Activated naive CD8-positive, alpha-beta T cell treated with anti-CD3 and anti-CD28 coated beads for 36 hours (primary cell): Measurements from ENCODE around the gene HOXB5. TPM values are rescaled to one million over a fixed set of nuclear protein-coding genes. Genes with fewer than 3 reads are reported as not detected.

ENCODE experiments used
- DNase-seq: peaks from one replicate; pipeline ENCODE4 v3.0.0; 2021
- H3K27ac Mint-ChIP-seq: one replicate; pipeline ENCODE4 v1.8.0; 2022; ENCODE audit warnings: mild to moderate bottlenecking, moderate library complexity, mixed read lengths
- H3K27me3 Mint-ChIP-seq: one replicate; pipeline ENCODE4 v1.8.0; 2022; ENCODE audit warnings: mild to moderate bottlenecking, mixed read lengths
- H3K36me3 Mint-ChIP-seq: one replicate; pipeline ENCODE4 v1.8.0; 2021; ENCODE audit warnings: mild to moderate bottlenecking, mixed read lengths
- H3K4me1 Mint-ChIP-seq: one replicate; pipeline ENCODE4 v1.8.0; 2021; ENCODE audit warnings: mixed read lengths
- H3K4me3 Mint-ChIP-seq: one replicate; pipeline ENCODE4 v1.8.0; 2022; ENCODE audit warnings: mild to moderate bottlenecking, moderate library complexity, mixed read lengths
- H3K9me3 Mint-ChIP-seq: one replicate; pipeline ENCODE4 v1.8.0; 2022; ENCODE audit warnings: mixed read lengths
- total RNA-seq, 2 experiments: library from RNA; stranded (reverse); gene quantifications; one replicate each; pipeline ENCODE4 v1.2.3, GENCODE V29; 2021

HOXB5 gene
- total RNA-seq, 2 experiments from 2014 or later: not detected

DNA sequence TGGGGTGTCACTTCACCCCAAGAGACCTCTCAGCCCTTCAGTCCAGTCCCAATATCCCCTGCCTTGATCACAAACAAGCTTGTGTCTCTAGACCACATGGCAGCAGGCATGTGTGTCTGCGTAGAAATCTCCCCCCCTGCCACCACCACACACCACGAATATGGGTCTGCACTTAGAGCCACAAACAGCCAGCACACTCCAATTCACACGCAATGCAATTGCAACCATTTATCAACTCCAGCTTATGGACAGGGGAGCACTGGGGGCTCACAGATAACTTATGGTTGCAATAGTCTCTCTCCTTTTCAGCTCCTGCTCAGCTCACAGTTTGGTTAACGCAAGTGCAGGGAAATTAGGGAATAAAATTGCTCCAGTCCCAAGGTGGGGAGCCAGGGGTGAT is 30.0 kb upstream of the HOXB5 start:
- H3K36me3 Mint-ChIP-seq: no peaks in the 10 kb centered on the region
- no peak for DNase-seq
- peaks cover 92% of the 10 kb centered on the region for H3K27me3 Mint-ChIP-seq
- H3K4me3 Mint-ChIP-seq: no peak overlapping the region
- no peaks in the 10 kb centered on the region for H3K9me3 Mint-ChIP-seq
- no peak overlapping the region for H3K27ac Mint-ChIP-seq
- peaks cover 15% of the 10 kb centered on the region for H3K4me1 Mint-ChIP-seq

DNA sequence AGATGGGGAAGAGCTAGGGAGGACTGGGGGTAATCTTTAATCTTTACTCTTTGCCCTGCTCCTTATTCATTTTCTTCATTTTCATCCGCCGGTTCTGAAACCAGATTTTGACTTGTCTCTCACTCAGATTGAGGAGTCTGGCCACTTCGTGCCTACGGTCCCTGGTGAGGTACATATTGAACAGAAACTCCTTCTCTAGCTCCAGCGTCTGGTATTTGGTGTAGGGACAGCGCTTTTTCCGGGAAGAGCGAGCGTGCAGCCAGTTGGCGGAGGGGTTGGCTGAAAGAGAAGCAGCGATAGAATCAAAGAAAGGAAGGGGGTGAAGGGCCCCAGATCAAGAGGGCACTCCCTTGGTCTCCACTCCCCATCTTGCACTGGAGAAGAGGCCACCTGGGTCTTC is 29.3 kb upstream of the HOXB5 start:
- Mint-ChIP-seq H3K27me3 (peaks cover 92% of the 10 kb centered on the region), H3K9me3 (no peaks in the 10 kb centered on the region), H3K4me3 (no peak overlapping the region), H3K27ac (no peak overlapping the region), H3K4me1 (peaks cover 20% of the 10 kb centered on the region), H3K36me3 (no peaks in the 10 kb centered on the region)
- DNase-seq: no peak

DNA sequence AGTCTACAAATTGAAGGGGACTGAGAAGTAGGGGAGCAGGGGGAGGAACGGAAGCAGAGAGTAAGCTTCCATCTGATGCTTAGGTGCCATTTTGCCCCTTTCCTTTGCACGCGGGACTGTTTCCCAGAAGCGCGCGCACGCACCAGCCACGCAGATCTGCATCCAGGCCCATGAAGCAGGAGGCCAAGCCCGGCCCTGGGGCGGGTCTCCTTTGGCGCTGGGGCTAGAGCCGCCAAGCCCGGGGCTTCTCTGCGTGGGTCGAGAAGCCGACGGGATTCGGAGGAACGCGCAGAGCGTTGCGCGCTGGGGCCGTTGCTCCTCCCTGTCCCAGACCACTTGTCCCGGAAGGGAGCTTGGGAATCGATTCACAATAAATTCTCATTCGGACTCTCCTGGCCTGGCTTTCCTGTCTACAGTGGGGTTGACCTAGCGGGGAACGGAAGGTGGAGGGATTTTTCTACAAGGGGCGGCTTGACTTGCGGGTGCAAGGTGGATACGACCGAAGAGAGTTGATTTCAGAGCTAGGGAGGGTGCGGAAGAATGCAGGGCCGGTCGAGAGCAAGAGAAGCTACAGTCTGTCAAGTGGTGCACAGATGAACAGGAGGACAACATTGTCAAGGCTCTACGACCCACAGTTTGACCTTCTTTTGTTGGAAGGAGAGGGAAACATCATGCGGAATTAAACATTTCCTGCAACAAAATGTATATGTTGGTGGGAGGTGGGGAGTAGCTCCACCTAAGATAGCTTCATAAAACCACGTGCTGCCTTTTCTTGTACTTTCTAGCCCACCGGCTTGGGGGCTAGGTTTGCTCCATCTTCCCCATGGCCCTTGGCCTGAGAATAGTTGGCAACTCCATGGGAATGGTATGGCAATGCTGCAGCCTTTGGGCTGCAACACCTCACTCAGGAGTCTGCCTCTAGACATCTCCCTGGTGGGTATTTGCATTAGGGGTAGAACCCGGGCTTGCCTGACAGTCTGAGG is 28.1 kb upstream of the HOXB5 start:
- Mint-ChIP-seq H3K27ac (no peak overlapping the region), H3K27me3 (peaks cover 92% of the 10 kb centered on the region), H3K4me1 (peaks cover 20% of the 10 kb centered on the region), H3K9me3 (no peaks in the 10 kb centered on the region), H3K4me3 (no peak overlapping the region), H3K36me3 (no peaks in the 10 kb centered on the region)
- no peak for DNase-seq

DNA sequence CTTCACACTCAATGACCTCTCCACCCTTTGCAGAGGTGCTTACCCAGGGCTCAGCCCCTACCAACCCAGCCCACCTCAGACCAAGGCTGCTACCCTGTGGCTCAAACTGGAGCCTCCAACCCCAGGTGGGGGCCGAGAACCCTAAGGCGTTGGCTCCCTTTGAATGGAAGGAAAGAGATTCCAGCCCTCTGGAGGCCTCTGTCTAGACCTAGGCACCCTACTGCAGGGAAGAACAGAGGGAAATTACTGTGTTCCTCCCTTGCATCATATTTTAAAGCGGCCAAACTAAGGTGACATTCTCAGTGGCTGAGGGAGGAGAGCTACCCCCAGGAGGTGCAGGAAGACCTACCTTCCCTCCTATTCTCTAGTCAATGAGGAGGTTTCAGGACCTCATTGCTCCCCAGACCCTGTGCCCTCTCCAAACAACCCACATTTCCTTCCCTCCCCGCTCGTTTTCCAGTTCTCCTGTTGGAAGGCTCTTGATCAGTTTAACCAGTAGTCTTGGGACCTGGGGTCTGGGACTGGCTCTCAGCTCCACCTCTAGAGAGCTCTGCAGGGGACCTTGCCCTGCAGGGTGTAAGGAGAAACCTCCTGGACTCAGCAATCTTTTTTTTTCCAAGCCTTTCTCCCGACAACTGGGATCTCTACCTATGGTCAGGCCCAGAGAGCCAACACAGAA is 27.0 kb upstream of the HOXB5 start:
- no peaks in the 10 kb centered on the region for H3K36me3 Mint-ChIP-seq
- H3K27me3 Mint-ChIP-seq: peaks cover 93% of the 10 kb centered on the region
- DNase-seq: no peak
- H3K4me3 Mint-ChIP-seq: no peak overlapping the region
- no peak overlapping the region for H3K27ac Mint-ChIP-seq
- peaks cover 19% of the 10 kb centered on the region for H3K4me1 Mint-ChIP-seq
- H3K9me3 Mint-ChIP-seq: no peaks in the 10 kb centered on the region

DNA sequence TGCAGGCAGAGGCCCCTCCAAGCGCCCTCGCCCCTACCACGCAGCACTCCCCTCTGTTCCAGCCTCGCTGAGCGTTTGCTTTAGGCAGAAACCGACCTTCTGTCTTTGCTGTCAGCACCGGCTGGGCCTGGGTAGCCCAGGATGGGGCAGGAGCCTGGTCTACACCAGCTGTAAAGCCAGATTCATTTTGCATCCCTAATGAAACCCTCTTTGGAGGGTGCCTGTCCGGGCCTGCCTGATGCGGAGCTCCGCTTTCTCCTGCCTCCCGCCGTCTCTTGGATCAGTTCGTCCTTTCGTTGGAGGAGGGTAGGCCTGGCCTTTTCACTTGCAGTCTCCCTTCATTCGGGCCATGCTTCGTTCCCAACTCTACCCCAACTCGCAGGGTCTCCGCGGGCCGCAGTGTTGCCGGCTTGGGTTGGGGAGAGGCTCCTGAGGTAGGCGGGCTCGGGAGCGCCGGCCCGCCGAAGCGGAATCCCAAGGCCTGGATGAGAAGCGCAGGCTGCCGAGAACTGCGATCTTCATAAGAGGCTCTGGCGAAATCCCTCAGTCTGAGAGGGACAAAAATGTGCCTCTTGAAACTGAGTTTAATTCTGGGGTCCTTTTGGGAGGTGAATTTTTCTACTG is 26.4 kb upstream of the HOXB5 start:
- no peak overlapping the region for H3K27ac Mint-ChIP-seq
- peaks cover 97% of the 10 kb centered on the region for H3K27me3 Mint-ChIP-seq
- H3K4me3 Mint-ChIP-seq: peak overlapping the region; percentile 4
- DNase-seq: no peak
- H3K36me3 Mint-ChIP-seq: no peaks in the 10 kb centered on the region
- peaks cover 24% of the 10 kb centered on the region for H3K4me1 Mint-ChIP-seq
- no peaks in the 10 kb centered on the region for H3K9me3 Mint-ChIP-seq

DNA sequence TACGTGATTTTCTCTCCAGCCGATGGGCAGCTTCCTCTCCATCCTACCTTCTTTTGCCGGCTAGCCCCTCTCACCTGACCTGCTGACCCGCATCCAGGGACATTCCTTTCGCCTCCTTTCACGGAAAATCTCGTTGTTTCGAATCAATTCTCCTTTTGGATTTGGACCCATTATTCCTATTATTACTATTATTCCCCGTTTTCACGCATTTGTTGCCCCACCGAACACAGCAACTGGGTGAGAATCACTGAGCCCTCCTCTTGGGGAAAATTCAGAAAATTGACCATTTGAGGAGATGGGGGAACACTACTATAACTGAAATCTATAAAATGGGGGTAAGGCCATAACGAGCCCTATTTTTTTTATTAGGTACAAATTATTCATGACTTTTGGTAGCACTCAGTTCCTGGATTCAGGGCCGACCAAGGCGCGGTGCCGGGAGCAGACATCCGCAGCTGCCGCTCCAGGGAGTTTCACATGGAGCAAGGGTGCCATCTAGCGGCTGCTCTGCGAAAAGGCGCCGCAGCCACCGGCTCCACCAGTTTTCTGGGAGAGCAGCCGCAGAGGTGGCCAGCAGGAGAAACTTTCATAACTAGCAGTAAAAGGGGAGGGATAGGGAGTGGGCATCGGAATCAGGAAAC is 24.8 kb upstream of the HOXB5 start:
- no peaks in the 10 kb centered on the region for H3K36me3 Mint-ChIP-seq
- H3K4me1 Mint-ChIP-seq: peaks cover 35% of the 10 kb centered on the region
- DNase-seq: peak; percentile 80
- H3K4me3 Mint-ChIP-seq: peak overlapping the region; percentile 41
- no peaks in the 10 kb centered on the region for H3K9me3 Mint-ChIP-seq
- H3K27me3 Mint-ChIP-seq: peaks cover 99% of the 10 kb centered on the region
- no peak overlapping the region for H3K27ac Mint-ChIP-seq

DNA sequence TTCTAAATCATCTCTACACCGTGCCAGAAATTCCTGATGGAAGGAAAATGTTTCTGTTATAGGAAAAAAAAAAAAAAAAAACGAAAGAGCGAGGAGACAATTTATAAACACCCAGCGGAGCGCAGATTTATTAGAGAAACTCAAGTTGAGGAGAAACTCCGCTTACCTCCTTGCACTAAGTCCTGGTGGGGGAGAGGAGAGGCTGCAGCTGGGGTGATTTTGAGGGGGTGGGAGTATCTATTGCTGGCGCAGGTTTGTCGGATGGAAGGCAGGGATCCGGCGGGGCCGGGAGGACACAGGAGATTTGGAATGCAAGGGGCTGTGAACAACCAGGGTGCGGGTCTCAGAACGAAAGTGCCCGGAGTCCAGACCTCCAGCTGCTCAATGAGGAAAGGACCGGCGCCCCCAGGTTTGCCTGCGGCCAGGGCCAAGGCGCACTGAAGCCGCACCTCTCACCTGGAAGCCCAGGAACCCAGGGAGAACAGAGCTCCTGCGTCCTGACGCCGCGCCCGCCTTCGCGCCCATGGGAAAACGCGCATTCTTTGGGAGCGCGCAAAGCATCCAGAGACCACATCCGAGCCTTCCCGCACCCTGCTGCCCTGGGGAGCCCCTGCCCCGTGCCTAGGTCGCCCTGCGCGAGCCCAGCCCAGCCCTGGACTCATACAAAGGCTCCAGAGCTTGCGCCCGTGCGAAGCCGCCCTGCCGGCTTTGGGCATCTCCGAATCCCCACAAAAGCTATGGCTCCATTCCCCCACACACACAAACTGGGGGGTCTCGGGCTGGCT is 24.1 kb upstream of the HOXB5 start:
- Mint-ChIP-seq H3K27ac (no peak overlapping the region), H3K27me3 (peaks cover 97% of the 10 kb centered on the region), H3K4me1 (peaks cover 39% of the 10 kb centered on the region), H3K4me3 (no peak overlapping the region), H3K36me3 (no peaks in the 10 kb centered on the region), H3K9me3 (no peaks in the 10 kb centered on the region)
- no peak for DNase-seq

DNA sequence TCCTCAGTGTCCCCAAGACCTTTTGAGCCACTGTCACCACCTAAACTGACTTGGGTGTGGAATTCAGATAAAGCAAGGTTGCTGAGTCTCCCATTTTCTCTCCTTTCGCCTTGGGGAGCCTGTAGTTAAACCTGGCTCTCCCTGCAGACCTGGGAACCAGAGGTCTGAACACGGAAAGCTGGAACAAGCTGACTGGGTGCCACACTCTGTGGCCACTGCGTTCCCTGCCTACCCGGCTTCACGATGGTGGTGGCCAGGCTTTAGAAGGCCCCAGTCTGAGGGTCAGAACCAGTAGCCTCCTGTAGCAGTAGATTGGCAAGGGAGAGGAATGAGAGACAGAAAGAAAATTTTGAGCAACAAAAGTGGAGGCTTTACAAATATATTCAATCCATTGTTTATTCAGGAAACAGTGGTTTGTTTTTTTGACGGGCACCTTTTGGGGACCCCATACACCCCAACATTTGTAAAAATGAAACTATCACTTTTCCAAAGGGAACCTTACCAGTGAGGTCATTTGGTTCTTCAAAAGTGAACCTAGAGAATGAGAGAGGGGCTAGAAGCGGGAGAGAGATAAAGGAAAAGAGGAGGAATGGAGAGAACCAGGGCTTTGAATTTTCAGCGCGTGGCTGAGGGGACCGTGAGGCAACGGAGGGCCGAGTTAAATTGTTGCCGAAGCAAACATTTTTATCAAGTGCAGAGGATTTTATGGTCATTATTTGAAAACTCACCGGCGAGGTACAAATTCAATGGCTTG is 23.3 kb upstream of the HOXB5 start:
- no peak for DNase-seq
- Mint-ChIP-seq H3K4me3 (no peak overlapping the region), H3K4me1 (peaks cover 44% of the 10 kb centered on the region), H3K36me3 (no peaks in the 10 kb centered on the region), H3K27ac (no peak overlapping the region), H3K27me3 (peaks cover 98% of the 10 kb centered on the region), H3K9me3 (no peaks in the 10 kb centered on the region)

DNA sequence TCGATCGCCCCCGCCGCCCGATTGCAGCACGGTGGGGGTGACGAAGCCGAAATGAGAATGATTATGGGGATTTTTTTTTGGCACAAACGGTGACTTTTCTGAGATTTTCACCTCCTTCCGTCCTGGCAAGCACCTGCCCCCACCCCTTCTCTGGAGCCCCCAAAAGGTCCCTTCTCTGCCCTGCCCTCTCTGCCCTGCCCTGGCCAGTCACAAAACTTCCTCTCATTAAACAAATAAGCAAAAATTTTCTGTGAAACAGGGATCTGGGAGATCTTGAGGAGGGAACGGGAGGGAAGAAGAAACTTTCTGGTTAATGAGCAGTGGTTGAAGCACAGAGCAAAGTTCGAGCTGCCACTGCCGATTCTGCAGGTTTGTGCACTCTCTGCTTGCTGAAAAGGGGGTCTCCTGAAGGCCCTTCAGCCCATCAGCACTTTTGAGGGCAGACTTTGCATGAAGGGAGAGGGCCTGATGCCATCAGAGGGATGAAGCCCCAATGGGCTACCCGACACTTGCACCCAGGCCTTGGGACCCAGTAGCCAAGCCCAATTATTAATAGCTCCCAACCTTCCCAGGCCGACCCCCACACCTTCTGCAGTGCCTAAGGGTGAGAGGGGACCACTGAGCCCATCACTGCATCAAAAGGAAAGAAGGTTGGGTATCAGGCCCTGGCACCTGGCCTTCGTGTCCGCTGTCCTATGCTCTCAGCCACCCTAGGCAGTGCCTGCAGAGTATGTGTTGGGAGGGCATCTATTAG is 22.6 kb upstream of the HOXB5 start:
- H3K36me3 Mint-ChIP-seq: no peaks in the 10 kb centered on the region
- H3K4me3 Mint-ChIP-seq: no peak overlapping the region
- no peak for DNase-seq
- H3K27ac Mint-ChIP-seq: no peak overlapping the region
- H3K9me3 Mint-ChIP-seq: no peaks in the 10 kb centered on the region
- peaks cover 98% of the 10 kb centered on the region for H3K27me3 Mint-ChIP-seq
- peaks cover 51% of the 10 kb centered on the region for H3K4me1 Mint-ChIP-seq

DNA sequence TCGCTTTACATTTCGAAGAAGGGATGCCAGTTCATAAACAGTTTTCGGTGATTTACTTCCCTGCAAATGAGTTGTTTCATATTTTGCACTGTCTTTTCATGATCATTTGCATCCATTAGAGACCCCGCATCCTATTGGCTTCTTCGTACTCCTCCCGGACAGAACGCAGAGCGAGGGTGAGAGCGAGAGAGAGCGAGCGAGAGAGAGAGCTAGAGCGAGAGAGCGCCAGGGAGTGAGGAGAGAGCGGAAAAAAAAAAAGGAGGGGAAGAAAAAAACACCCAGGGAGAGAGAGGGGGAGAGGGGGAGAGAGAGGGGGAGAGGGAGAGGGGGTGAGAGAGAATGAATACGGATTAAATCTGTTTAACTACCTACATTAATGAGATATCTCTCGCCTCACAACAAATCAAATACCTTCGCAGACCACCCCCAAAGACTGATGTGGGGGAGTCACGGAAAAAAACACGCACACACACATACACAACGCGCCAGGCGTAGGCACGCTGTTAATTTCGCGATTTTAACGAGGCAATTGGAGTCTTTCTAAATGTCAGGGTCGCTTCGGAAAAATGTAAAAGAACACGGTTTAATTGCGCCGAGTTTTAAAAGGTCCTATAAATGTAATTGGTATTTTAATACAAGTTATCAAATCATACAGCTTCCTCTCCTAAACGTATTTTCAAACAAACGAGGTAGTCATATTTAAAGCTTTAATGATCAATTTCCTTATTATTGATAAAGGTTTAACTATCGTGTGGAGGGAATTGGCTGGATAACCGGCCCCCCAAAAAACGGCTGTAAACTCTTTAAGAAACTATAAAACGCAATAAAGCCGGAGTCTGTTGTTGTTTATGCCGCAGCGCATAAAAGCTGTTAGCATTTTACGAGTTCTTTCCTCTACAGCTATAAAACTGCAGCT is 21.7 kb upstream of the HOXB5 start, which contains the start of gene HOXB8:
HOXB8 (minus strand) TSS at position 246 of the 916 bp plus-strand sequence. CDS start 588 bp downstream, outside the sequence.
- peaks cover 95% of the 10 kb centered on the region for H3K27me3 Mint-ChIP-seq
- peak within 1 kb of the TSS; percentile 40 for H3K4me3 Mint-ChIP-seq
- H3K9me3 Mint-ChIP-seq: no peaks in the 10 kb centered on the region
- peaks cover 55% of the 10 kb centered on the region for H3K4me1 Mint-ChIP-seq
- H3K36me3 Mint-ChIP-seq: no peaks in the 10 kb centered on the region
- no peak within 1 kb of the TSS for H3K27ac Mint-ChIP-seq
- no peak for DNase-seq

DNA sequence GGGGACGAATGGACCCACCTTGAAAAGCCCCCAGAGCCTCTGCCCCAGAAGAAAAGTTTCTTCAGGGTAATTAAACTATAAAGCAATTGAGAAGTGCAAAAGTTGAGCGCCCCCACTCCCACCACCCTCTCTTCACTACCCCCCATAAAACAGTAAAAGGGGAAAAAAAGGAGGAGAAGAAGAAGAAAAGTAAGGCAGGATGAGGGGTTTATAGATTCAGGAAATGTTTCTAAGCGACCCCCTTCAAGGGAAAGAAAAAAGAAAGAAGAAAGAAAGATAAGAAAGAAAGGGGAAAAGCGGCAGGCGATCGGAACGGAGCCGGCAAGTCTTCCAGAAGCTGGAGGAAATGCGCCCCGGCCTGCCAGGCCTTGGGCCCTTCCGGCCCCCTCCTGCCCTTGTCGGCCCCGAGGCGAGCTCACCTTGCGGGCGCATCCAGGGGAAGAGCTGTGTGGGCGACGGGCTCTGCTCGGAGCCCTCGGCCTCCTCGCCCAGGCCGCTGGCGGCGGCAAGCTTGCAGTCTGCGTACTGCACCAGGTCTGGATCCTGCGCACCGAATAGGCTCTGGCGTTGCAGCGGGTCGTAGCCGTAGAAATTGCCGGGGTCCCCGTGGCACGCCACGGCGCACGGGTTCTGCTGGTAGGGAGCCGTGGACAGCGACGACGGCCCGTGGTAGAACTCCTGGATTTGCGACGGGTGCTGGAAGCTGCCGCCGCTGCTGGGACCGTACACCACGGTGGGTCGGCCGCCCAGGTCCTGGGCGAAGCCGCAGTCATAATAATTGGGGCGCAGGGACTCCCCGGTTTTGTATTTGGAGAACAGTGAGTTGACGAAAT is 20.5 kb upstream of the HOXB5 start:
- peak overlapping the region; percentile 40 for H3K4me3 Mint-ChIP-seq
- H3K36me3 Mint-ChIP-seq: no peaks in the 10 kb centered on the region
- DNase-seq: no peak
- no peaks in the 10 kb centered on the region for H3K9me3 Mint-ChIP-seq
- peaks cover 51% of the 10 kb centered on the region for H3K4me1 Mint-ChIP-seq
- H3K27ac Mint-ChIP-seq: no peak overlapping the region
- H3K27me3 Mint-ChIP-seq: peaks cover 92% of the 10 kb centered on the region
